ENCODE results near the gene NAA80. TPM values are rescaled to one million over a fixed set of nuclear protein-coding genes. Genes with fewer than 3 reads are reported as not detected.

NAA80 gene
- polyA plus RNA-seq, 2 of the 4 experiments (the other 2 are of a cell fraction): 3.1 to 5.3 TPM

GRCh38 chr3:50340448-50341329, 41.5 kb upstream of the NAA80 start, which contains the start of gene RASSF1:
Gene RASSF1 (minus strand): TSS chr3:50340836. CDS start chr3:50340805, 31 bp downstream.
- ChIA-PET CTCF (interaction anchor here (1.1 kb wide), 1 partner anchor 19 kb away, joined by 3 read pairs; no protein-coding TSS in a partner anchor), POLR2A (no interaction called here)
- TF ChIP-seq ZNF302 (CRISPR knock-in tag; IDR thresholded peaks at IDR 0.05) (no peak), JUN (IDR thresholded peaks at IDR 0.05) (no peak), MAZ (IDR thresholded peaks at IDR 0.05; ENCODE audit: borderline replicate concordance, low read depth, low read length) (no peak), FOXS1 (CRISPR knock-in tag; IDR thresholded peaks at IDR 0.05) (no peak), GATA3 (IDR thresholded peaks at IDR 0.05; ENCODE audit: borderline replicate concordance) (no peak)
- TF ChIP-seq, protein P1, sequence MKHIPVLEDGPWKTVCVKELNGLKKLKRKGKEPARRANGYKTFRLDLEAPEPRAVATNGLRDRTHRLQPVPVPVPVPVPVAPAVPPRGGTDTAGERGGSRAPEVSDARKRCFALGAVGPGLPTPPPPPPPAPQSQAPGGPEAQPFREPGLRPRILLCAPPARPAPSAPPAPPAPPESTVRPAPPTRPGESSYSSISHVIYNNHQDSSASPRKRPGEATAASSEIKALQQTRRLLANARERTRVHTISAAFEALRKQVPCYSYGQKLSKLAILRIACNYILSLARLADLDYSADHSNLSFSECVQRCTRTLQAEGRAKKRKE (CRISPR knock-in tag; IDR thresholded peaks at IDR 0.05; ENCODE audit: low read depth): no peak
- TF ChIP-seq, protein P2, sequence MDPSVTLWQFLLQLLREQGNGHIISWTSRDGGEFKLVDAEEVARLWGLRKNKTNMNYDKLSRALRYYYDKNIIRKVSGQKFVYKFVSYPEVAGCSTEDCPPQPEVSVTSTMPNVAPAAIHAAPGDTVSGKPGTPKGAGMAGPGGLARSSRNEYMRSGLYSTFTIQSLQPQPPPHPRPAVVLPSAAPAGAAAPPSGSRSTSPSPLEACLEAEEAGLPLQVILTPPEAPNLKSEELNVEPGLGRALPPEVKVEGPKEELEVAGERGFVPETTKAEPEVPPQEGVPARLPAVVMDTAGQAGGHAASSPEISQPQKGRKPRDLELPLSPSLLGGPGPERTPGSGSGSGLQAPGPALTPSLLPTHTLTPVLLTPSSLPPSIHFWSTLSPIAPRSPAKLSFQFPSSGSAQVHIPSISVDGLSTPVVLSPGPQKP (IDR thresholded peaks at IDR 0.05; ENCODE audit: low read depth, low read length): no peak
- FAIRE-seq (no peak), ATAC-seq (no peak), DNase-seq (ENCODE audit: low read depth in 1 of 2, low spot score in 1 of 2) (no peak)
- H3K4me1 ChIP-seq: peaks cover 10% of the 10 kb centered on the region
- no peak within 1 kb of the TSS for H3K4me2 ChIP-seq
- H3K4me3 ChIP-seq: no peak within 1 kb of the TSS
- WGBS (ENCODE audit: missing lambda C conversion rate): 87% methylated on average over 22 of the region's 85 CpGs
- H3K27ac ChIP-seq: no peak within 1 kb of the TSS
- H3K9me3 ChIP-seq: no peaks in the 10 kb centered on the region

- TF ChIP-seq RAD21 (conservative IDR thresholded peaks at IDR 0.05 in 1 of 2, IDR thresholded peaks at IDR 0.05 in 1 of 2) (no peak), EHMT2 (IDR thresholded peaks at IDR 0.05; ENCODE audit: low read depth) (no peak), E2F6 (IDR thresholded peaks at IDR 0.05; ENCODE audit: borderline replicate concordance, low read depth) (no peak), HES2 (IDR thresholded peaks at IDR 0.05) (no peak), NFE2L2 (conservative IDR thresholded peaks at IDR 0.05; ENCODE audit: low read length) (no peak), RCOR1 (IDR thresholded peaks at IDR 0.05; ENCODE audit: low read depth, low read length) (no peak), SMC3 (IDR thresholded peaks at IDR 0.05) (no peak), NR3C1 (IDR thresholded peaks at IDR 0.05) (no peak), HDAC2 (IDR thresholded peaks at IDR 0.05) (no peak), JUNB (IDR thresholded peaks at IDR 0.05) (no peak), KDM5A (IDR thresholded peaks at IDR 0.05) (no peak), PHF8 (IDR thresholded peaks at IDR 0.05; ENCODE audit: borderline replicate concordance, low read depth) (no peak), JUN (IDR thresholded peaks at IDR 0.05) (no peak)
- TF ChIP-seq, protein P2 (IDR thresholded peaks at IDR 0.05; ENCODE audit: low read depth, low read length): no peak
- TF ChIP-seq, protein P3, sequence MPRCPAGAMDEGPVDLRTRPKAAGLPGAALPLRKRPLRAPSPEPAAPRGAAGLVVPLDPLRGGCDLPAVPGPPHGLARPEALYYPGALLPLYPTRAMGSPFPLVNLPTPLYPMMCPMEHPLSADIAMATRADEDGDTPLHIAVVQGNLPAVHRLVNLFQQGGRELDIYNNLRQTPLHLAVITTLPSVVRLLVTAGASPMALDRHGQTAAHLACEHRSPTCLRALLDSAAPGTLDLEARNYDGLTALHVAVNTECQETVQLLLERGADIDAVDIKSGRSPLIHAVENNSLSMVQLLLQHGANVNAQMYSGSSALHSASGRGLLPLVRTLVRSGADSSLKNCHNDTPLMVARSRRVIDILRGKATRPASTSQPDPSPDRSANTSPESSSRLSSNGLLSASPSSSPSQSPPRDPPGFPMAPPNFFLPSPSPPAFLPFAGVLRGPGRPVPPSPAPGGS (IDR thresholded peaks at IDR 0.05): no peak
- Histone ChIP-seq H3K27ac (no peak overlapping the region), H3K9me3 (no peaks in the 10 kb centered on the region), H3K4me3 (no peak overlapping the region), H3K4me2 (no peak overlapping the region), H3K4me1 (peaks cover 16% of the 10 kb centered on the region)
- ChIA-PET POLR2A (no interaction called here), CTCF (no interaction called here)
- no peak for ATAC-seq
- 88% methylated on average over 9 of the region's 9 CpGs for WGBS (ENCODE audit: missing lambda C conversion rate)
- FAIRE-seq: no peak
- no peak for DNase-seq (ENCODE audit: low read depth in 1 of 2, low spot score in 1 of 2)
These were observed 40.9 kb upstream of the NAA80 start for GRCh38 chr3:50340147-50340447.

All from A549 (cell line).